NCI-H1417 (cell line): ENCODE results near the gene UQCRC1.
A peak's percentile ranks its signal among the peaks of the same experiment; 100 is the strongest.

ENCODE experiments used
- DNase-seq, 3 experiments: peaks; one replicate each; lab custom pipeline; 2025; lab: John Stamatoyannopoulos, UW

Gene UQCRC1

DNA sequence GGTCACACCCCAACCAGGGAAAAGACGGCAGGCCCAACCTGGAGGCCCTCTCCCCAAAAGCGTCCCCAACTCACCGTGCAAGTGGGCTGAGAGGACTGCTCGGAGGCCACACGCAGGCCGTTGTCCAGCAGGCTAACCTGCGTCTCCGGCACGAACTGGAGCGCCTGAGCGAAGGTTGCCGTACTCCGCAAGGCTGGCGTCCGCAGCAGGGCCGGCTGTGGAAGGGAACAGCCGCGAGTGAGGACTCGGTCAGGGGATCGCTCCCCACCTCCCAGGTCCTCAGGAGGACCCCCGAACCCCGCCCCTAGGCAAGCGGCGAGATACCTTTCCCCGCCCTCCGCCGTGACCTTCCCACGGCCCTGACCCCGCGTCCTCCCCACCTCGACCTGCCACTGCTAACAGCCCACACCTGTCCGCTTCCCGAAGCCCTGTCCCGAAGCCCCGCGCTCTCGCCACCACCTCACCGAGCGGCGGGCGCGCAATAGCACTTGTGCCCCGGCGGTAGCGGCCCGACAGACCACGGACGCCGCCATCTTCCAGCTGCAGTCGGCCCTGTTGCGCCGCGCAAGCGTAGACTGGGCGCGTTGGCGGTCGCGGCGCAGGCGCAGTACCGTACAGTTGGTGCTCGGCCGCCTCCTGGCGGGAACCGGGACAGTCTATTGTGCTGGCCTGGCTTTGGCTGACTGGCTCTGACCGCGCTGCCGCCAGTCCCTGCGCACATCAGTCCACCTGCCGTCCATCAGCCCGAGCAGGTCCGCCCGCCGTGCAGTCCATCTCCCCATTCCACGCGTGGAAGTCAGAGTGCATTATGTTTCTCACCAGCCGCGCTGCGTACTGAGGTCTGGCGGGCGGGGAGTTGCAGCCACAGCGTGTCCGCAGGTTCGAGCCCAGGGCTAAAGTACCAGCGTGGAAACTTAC, at the start of gene UQCRC1:
Gene UQCRC1 (minus strand): TSS at position 559 of the 918 bp plus-strand sequence. CDS start 26 bp downstream, at position 533.
- peak; percentile 83 to 91 (median 84) for DNase-seq

DNA sequence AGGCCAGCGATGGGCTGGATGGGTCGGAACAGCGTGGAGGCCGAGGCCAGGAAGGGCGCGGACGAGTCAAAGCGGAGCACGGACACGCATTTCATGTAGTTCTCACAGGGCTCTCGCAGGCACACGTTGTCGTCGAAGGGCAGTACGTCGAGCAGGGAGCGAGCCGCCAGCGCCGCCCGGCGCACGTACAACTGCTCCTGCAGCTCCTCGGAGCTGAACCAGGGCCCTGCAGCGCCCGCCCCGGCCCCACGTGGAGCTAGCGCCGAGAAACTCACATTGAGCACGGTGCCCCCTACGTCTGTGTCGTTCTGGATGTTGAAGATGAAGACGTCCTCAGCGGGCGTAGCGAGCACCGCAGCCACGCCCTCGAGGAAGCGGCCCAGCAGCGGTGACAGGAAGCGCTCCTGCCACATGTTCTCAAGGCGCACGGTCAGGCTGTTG, 47.4 kb upstream of the UQCRC1 start:
- DNase-seq, result no peak

DNA sequence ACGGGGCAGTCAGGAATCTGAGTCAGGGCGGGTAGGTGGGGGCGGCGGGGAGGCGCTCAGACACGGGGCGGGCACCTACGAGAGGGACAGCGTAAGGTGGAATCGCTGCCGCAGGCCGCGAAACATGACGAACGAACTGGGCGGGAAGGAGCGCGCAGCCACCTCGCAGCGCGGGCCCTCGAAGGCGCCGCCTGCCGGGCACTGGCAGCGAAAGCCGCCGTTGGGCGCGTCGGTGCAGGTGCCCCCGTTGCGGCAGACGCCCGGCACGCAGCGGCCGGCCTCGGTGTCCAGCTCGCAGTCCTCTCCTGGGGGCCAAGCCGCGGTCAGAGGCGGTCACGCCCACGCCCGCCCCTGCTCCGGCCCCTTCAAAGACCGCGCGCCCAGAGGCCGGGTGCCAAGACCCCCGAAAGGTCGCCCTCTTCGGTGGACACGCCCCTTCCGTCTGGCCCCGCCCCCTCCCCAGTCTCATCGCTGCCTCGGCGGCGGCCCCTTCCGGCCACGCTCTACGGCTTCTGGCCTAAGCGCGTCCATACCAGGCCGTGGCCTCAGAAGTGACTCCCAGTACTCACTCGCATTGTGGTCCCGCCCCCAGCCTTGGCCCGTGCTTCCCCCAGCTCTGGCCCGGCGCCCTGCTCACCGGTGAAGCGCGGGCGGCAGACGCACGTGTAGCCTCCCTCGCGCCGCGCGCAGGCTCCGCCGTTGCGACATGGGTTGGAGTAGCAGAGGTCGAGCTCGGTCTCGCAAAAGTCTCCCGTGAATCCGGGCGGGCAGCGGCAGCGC, 46.8 kb upstream of the UQCRC1 start:
- DNase-seq, result no peak

DNA sequence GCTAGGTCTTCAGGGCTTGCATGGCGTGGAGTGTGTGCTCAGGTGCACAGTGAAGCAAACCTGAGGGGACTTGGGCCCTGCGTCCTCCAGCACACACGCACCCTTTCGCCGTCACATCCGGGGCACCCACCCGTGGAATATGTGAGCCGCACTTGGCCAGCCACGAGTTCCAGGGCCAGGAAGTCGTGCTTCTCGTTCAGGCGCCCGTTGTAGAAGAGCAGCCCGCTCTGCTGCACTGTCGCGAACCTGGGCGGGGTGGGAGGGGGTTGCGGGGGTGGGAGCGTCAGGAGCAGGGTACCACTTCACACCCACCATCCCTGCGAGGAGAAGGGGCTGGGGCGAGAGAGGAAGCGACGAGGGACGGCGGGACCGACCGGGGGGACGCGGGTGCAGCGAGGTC, 46.2 kb upstream of the UQCRC1 start:
- no peak for DNase-seq

DNA sequence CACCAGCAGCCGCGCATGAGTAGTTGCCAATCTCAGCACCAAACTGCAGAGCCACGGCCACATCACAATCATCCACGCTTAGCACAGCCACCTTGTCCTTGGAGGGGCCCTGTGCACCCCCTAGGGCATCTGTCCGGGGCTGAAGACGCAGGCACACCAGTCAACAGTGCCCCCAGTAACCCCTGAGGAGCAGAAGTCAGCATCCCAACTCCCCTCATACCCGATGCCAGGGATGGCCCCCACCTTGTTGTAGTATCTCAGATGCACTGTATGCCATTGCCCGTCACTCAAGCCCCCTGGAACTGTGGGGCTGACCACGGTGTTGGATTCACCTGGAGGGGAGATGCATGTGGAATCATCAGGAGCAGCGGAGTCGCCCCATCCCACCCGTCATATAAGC, 45.6 kb upstream of the UQCRC1 start:
- DNase-seq, result no peak

DNA sequence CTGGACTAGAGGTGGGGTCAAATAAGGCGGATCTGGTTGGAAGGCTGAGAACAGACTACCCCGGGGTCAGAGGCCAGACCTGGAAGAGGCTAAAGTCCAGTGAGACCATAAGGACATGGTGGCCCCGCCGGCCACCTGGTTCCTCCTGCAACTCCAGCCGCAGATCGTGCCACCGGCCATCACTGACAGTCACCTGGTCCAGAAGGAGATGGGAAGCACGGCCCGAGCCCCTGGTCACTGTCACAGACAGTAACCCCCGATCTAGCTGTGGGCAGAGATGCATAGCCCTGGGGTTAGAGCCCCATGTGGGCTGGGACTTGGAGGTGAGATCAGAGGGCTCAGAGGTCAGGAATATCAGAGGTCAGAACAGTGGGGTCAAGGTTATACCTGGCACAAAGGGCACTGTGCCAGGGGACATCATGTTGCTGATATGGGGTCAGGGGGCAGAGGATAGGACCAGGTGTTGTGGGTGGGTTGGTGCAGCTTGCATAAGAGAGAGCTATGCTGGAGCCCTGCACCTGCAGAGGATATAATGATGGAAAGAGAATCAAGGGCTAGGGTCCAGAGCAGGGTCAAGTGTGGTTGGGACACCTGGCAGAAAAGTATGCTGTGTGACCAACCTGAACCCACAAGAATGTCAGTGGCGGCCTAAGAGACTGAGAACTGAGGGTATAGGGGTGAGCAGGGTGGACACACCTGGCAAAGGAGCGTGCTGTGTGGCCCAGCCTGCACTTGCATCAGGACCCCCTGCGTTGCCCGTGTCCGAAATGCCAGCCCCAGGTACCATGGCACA, 43.7 kb upstream of the UQCRC1 start:
- no peak for DNase-seq

DNA sequence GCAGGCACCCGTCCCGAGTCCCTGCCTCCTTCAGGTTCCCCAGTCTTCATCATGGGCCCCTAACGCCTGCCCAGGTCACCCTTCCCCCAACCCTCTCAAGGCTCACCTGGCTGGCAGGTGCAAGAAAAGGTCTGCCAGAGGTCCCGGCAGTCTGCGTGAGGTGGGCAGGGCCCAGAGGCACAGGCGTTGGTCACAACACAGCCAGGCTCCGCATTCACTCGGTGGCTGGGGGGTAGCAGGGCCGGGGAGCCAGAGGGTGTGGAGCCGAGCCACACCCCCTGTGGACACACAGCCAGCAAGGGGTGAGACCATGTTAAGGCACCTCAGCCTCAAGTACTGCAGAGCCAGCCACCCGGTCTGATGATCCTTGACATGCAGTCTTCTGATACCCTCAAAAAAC, 42.3 kb upstream of the UQCRC1 start:
- DNase-seq, result no peak

DNA sequence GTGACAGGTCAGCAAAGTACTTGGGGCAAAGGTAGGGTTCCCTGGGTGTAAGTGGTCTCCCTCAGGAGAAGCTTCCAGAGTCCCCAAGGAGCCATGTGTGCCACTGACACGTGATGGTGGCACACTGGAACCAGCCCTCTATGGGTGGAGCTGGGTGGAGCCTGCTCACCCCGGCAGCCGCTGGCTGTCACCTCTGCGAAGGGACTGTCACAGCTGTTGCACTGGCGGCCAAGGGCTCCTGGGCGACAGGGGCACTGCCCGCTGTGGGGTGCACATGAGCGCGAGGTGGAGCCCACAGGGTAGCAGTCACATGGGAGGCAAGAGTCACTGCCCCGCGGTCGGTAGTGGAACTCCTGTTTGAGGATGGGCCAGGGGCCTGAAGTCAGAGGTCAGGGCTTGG, 41.3 kb upstream of the UQCRC1 start:
- no peak for DNase-seq

DNA sequence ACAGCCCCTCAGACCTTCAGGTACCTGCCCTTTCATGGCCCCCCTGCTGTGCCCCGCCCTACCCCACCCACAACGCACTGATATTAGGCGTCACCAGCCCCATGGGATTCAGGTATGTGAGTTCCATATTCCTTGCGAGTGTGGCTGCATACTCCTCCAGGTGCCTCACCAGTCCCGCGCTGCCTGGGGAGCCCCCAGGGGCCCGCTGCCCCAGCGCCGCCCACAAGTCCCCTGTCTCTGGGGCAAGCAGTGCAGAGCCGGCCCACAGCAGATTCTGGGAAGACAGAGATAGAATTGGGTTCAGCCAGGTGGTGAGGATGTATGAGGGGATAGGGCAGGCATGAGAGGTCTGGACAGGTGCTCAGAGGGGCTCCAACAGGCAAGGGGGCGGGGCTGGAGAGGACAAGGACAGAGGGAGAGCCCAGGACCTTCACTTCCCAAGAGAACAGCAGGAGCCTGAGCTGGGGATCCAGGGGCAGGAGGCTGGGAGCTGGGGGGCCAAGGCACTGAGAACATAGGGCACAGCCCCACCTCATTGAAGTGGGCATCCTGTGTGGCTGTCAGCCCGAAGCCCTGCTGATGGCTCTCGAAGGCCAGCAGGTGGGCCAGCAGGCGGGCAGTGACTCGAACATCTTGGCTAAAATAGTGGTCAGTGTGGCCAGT, 38.9 kb upstream of the UQCRC1 start:
- no peak for DNase-seq

DNA sequence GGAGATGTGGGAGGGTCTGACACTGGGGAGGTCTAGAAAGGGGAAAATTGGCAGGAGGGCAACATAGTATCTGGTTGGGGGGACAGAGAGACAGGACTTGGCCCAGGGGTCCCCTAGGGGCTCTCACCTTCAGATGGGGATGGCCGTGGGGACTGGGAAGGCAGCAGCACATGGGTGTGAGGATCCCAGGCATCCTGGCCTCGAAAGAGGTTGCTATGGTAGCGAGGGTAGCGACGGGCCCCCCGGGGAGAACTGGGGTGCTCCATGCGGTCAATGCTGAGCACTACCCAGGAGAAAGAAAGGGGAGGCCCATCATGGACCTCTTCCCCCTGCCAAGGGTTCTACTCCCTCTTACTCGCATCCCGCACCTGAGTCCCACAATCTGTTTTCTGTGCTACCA, 38.3 kb upstream of the UQCRC1 start:
- DNase-seq, result no peak

DNA sequence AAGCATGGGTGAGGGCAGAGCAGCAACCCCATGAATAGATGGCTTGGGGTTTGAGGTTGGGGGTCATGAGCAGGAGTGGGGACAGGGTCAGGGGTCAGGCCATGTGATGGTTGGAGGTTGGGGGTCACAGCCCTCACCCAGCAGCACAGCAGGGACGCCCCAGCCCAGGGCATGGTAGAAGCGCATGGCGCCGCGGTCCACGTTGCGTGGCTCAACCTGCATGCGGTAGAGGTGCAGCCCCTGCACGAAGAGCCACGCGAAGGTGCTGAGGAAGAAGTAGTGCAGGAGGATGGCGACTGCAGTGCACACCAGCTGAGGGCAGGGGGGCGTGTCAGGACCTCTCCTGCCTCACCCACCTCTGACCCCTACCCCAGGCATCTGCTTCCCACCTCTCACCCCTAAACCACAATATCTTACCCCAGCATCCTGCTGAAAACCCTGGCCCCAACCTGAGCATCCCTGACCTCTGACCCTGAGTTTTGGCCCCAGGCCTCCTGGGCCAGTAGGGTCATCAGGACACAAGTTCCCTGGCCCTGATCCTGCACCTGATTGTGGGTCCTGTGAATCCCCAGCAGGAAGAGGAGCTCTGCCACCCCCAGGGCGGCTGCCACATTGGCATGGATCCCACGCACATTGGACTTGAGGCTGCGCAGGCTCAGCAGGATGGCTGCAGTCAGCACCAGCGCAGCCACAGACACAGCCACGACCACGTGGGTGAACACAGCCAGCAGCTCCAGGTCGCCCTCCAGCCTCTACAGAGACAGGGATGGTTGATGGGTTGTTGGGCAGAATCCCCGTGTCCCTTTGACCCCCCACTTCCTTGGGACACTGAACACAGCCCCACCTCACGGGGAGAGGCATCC, 35.7 kb upstream of the UQCRC1 start:
- DNase-seq, result no peak

DNA sequence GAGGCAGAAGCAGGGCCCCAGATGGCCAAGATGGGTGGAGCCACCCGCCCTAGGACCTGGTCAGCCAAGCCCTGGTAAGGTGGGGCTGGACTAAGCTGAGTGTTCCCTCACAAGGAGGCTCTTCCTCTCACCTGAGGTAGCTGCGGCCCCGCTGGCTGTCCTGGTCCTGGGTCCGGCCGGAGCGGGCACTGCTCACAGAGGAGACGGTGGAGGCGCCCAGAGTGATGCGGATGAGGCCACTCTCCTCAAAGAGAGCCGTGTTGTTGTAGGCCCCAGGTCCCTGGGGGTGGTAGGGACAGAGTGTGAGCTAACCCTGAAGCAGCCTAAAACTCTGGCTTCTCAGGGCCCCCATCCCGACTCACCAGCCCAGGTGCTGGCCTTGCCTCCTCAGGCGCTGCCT, 33.2 kb upstream of the UQCRC1 start:
- no peak for DNase-seq

DNA sequence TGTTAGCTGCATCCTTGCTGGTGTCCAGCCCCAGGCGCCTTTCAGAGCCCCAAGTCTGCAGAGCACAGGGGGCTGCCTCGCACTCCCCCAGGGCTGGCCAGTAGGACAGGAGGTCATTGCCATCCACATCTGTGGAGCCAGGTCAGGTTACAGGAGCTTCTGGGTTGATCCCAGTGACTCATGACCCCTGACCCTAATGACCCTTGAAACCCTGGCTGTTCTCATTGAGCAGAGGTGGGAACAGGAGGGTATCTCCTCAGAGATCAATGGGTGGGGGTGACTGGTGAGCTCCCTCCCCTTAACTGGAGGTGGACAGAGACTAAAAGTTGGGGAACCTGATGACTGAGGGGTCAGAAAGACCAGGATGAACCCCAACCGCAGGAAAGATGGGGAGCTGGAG, 31.9 kb upstream of the UQCRC1 start:
- no peak for DNase-seq

DNA sequence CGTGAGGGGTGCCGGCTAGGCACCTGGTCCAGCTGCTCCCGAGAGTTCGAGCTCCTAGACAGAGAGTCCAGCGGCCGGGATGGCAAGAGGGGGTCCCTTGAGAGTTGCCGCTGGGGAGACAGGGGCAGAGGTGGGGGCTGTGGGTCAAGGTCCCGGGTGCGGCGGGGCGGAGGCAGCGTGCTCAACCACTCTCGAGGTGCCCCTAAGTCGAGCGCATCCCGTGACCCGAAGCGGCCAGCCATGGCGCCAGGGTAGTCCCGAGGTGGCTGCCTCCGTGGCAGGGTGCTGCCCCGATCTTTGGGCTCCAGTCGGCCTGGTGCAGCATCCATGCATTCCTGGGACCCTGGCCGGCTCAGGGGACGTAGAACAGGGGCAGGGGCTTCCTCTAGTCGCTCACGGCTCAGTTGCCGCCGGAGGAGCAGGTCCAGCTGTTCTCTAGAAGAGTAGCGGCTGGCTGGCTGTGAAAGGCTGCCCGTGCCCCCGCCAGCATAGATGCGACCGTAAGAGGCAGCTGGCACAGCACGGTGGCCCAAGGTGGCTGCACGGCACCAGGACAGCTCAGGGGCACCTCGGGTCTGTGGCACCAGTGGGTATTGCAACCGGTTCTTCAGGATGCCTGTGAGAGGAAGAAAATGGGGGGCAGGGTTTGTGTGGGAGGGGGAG, 30.6 kb upstream of the UQCRC1 start:
- no peak for DNase-seq

DNA sequence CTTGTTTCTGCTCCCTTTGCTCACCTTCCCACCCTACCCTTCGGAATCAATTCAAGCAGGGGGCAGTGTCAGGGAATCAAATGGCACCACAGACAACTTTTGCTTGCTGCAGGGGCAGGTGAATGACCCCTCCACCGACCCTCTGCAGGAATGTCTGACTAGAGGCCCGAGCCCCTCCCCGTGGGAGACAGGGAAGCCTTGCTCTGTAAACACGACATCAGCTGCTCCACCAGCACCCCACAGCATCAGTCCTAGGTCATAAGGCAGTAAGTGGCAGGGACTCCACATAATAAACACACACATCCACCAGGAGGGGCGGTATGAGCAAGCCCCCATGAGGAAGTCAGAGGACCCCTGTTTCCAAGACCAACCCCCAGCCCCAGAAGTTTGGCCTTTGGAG, 27.9 kb upstream of the UQCRC1 start:
- no peak for DNase-seq

DNA sequence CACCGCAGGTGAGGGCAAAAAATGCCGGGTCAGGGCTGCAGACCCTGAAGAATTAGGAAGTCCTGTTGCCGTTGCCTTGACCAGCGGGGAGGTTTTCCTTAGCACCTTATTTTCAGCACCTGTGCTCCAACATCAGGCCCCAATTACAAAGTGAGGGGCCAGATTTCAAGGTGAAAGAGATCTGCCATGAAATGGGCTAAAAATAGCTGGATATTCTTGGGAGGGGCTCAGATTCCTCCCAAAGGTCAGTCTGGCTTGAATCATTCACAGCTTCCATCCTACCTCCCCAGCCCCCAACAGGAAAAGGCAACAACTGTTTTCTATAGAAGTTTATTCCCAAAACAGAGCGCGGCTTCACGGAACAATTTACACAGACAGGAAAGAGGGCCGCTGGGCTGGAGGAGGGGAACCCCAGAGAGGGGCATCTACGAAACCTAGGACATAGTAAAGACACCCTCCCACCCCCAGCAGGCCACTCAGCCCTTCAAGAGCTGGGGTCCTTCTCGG, 26.8 kb upstream of the UQCRC1 start:
- peak in 1 of 3 experiments; percentile 24 for DNase-seq

DNA sequence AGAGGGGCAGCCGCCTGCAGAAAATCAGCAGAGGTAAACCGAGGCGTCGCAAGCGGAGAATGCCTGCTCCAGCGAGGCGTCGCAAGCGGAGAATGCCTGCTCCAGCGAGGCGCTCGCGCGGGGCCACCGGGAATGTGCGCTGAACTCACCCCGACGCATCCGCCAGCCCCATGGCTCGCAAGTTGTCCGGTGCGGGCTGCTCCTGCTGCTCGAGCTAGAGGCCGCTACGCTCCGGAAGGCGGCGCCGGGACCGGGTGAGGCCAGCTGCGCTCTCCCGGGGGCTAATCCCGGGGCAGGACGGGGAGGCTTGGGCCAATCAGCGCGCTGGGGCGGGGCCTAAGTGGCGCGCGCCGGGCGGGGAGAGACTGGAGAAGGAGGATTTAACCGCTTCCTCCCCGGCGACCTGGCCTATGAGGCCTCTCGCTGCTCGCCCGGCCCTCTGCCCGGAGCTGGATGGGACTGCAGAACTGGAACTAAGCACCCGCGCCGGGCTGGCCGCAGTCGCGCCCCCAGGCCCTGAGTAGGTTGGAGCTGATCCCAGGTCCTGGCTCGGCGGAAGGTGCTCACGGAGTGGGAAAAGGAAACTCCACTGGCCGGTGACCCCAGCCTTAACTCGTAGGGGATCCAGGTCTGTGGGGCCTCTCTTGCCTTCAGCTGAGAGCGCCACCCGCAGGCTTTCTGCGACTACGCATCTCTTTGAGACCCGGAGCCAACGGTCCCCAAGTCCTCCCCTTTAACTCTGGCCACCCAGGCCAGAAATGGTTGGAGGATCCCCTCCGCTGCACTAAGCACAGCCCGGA, 26.0 kb upstream of the UQCRC1 start, which contains the start of gene SLC26A6:
Gene SLC26A6 (minus strand): TSS at position 240 of the 800 bp plus-strand sequence. CDS start 68 bp downstream, at position 172.
- DNase-seq, result peak; percentile 88 to 93 (median 91)

DNA sequence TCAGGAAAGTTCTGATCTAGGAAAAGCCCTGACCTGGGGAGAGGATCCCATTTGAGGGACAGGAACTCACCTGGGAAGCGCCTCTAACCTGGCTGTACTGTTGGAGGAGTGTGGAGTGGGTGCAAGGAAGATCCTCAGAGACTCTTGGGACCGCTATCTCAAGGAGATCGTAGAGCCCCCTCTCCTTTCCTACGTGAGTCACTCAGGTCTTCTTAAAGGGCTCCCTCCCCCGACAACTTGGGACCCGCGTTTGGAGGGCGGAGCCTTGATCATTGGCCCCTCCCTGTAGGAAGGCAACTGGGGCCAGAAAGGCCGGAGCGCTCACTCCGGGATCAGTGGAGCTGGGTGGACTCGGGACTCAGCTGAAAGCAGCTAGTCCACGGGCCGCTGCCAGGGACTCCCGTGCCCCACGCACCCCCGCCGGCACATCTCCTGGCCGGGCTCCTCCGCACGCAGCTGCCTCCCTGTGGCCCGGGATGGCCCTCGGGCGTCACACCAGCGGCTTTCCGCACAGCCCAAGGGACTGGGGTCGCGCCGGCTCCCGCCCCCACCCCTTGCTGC, 25.3 kb upstream of the UQCRC1 start:
- peak; percentile 17 to 64 (median 58) for DNase-seq

DNA sequence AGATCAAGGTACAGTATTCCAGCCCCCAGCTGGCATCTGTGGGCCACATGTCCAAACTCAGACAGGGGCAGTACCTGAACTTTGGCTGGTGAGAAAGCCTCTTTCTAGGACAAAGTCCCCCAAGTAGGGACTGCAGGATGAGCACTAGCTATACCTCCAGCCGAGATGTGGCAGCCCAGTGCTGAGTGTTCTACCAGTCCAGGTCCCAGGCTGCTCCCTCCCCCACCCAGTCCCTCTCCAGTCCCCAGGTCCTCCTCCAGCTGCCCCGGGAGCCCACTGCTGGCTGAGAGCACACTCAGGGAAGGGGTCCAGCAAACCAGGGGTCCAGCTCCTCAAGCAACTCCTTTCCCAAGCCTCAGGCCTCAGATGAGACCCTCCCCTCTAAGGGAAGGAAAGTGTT, 24.3 kb upstream of the UQCRC1 start:
- no peak for DNase-seq
